GM12878 (cell line): ENCODE measurements around the gene UBXN11. TPM values are rescaled to one million over a fixed set of nuclear protein-coding genes. Genes with fewer than 3 reads are reported as not detected.

Experiments
- ATAC-seq: fragments of 200-7000 bp; cut with Tn5 transposase; 3 replicates; pipeline ENCODE4 v1.9.1; 2020; ENCODE audit warnings: mild to moderate bottlenecking, moderate library complexity
- BruUV-seq: library from RNA; stranded (reverse); fragments of 400-500 nt; replicated peaks from 2 replicates; lab custom pipeline; 2021; lab: Mats Ljungman, UMichigan
- CTCF ChIA-PET: fragments of 300-600 bp; sonication (Branson Sonifier 250); formaldehyde crosslinking; extraction: SDS; loops from one replicate; lab custom pipeline; 2021; ENCODE audit warnings: inconsistent platforms; lab: Yijun Ruan, JAX
- POLR2A ChIA-PET: fragments of 350-600 bp; formaldehyde crosslinking; extraction: SDS; loops from one replicate; lab custom pipeline; 2021; ENCODE audit warnings: inconsistent platforms; lab: Charles Lee
- RAD21 ChIA-PET: fragments of 300-600 bp; sonication (Branson Sonifier 250); formaldehyde crosslinking; loops from one replicate; lab custom pipeline; 2023; ENCODE audit warnings: antibody characterized with exemption; ENCODE audit not compliant: unreplicated experiment; lab: Charles Lee
- SMC1A ChIA-PET: fragments of 300-600 bp; sonication (Branson Sonifier 250); formaldehyde crosslinking; loops from one replicate; lab custom pipeline; 2023; ENCODE audit not compliant: unreplicated experiment, uncharacterized antibody; lab: Charles Lee
- DNase-seq: peaks from one replicate; pipeline ENCODE4 v3.0.0-alpha.2; 2011; ENCODE audit warnings: low read depth, low spot score
- FAIRE-seq: peaks from 3 replicates; lab custom pipeline; 2011; peaks lifted over from hg19 to GRCh38; lab: Jason Lieb, UNC
- H2AFZ ChIP-seq: 2 replicates; pipeline ENCODE4 v1.6.0; 2011; ENCODE audit warnings: low read depth, low read length, control low read depth; ENCODE audit not compliant: control insufficient read depth
- H3K27ac ChIP-seq: 2 replicates; pipeline ENCODE4 v1.5.1; 2011; ENCODE audit warnings: control low read depth; ENCODE audit not compliant: control insufficient read depth, insufficient read depth
- H3K27me3 ChIP-seq, 2 experiments: replicated peaks in 1 of 2; 2 replicates each; pipeline versions ENCODE4 v1.6.0 to v1.6.1; 2011; ENCODE audit warnings: low read length in 1 of 2; ENCODE audit not compliant: control insufficient read depth in 2 of 2, insufficient read depth in 2 of 2
- H3K36me3 ChIP-seq, 2 experiments: 2 replicates each; pipeline ENCODE4 v1.5.1; 2011; ENCODE audit warnings: low read length in 1 of 2; ENCODE audit not compliant: control insufficient read depth in 2 of 2, insufficient read depth in 2 of 2
- H3K4me1 ChIP-seq: 2 replicates; pipeline ENCODE4 v1.6.1; 2011; ENCODE audit warnings: mild to moderate bottlenecking, low read length, moderate library complexity, mixed read lengths; ENCODE audit not compliant: control insufficient read depth, insufficient read depth
- H3K4me2 ChIP-seq: 2 replicates; pipeline ENCODE4 v1.6.0; 2011; ENCODE audit warnings: control low read depth; ENCODE audit not compliant: control insufficient read depth, insufficient read depth
- H3K4me3 ChIP-seq: fragments of 200-600 bp; sonication (generic); 2 replicates; pipeline ENCODE4 v1.5.1; 2016
- H3K79me2 ChIP-seq: 2 replicates; pipeline ENCODE4 v1.6.0; 2011; ENCODE audit warnings: low read length; ENCODE audit not compliant: control insufficient read depth, insufficient read depth
- H3K9ac ChIP-seq: 2 replicates; pipeline ENCODE4 v1.8.0; 2011; ENCODE audit warnings: low read length, control low read depth, mixed read lengths; ENCODE audit not compliant: control insufficient read depth, insufficient read depth
- H3K9me3 ChIP-seq: replicated peaks from 3 replicates; pipeline ENCODE4 v1.5.1; 2011; ENCODE audit warnings: mild to moderate bottlenecking, low read length; ENCODE audit not compliant: control insufficient read depth, insufficient read depth
- H4K20me1 ChIP-seq: 2 replicates; pipeline ENCODE4 v1.6.0; 2011; ENCODE audit not compliant: control insufficient read depth, insufficient read depth
- EGR1 ChIP-seq, 2 experiments: IDR thresholded peaks; 1 replicate in 1 of 2; 2 replicates in 1 of 2; pipeline ENCODE4 v1.6.1; 2011 to 2012; ENCODE audit warnings: low read depth in 2 of 2, low read length in 2 of 2, borderline replicate concordance in 1 of 2, mild to moderate bottlenecking in 1 of 2, moderate library complexity in 1 of 2
- MEF2A ChIP-seq: IDR thresholded peaks from 2 replicates; pipeline ENCODE4 v1.6.1; 2011; ENCODE audit warnings: low read depth, mild to moderate bottlenecking, low read length, moderate library complexity; ENCODE audit not compliant: insufficient read depth
- POLR2AphosphoS2 ChIP-seq: IDR thresholded peaks from 2 replicates; pipeline ENCODE4 v1.6.1; 2011; ENCODE audit warnings: low read depth, mild to moderate bottlenecking, low read length, improper control_type of control experiment, moderate library complexity
- WGBS: methylation state at CpG from one replicate; pipeline ENCODE4 v1.1.6; 2016; ENCODE audit warnings: low lambda C conversion rate; ENCODE audit not compliant: insufficient replicate concordance, insufficient coverage; ENCODE audit errors: missing lambda C conversion rate; 5-methylcytosine and 5-hydroxymethylcytosine counted together
- in situ Hi-C: fragments of 300-500 bp; cut with MboI; formaldehyde crosslinking; loops from 9 replicates; pipeline ENCODE4 v1.14.3; 2018; ENCODE audit warnings: mixed read lengths
- intact Hi-C: fragments of 100-400 bp; cut with micrococcal nuclease; formaldehyde crosslinking; loops from one replicate; pipeline ENCODE4 v1.14.2; 2022; ENCODE audit not compliant: unreplicated experiment
- polyA plus RNA-seq, 11 experiments: library from polyadenylated mRNA; depleted of rRNA in 4 of 11; unstranded in 6 of 11; stranded (reverse) in 5 of 11; fragments of >200 nt; fragmentation: Nextera tagmentation in 4 of 11; fragmentation: Illumina TruSeq in 1 of 11; extraction: Ambion mirVana in 4 of 11; extraction: Trizol in 1 of 11; gene quantifications; 1 replicate in 1 of 11; 2 replicates in 10 of 11; pipeline versions ENCODE4 v1.2.1 to v1.2.3, GENCODE V29; 2011 to 2016; ENCODE audit warnings: inconsistent platforms in 2 of 11, missing spikeins in 2 of 11, low read depth in 1 of 11
- total RNA-seq, 4 experiments: library from RNA; depleted of rRNA in 3 of 4; stranded (reverse); fragments of >200 nt in 3 of 4; fragmentation: Illumina TruSeq in 1 of 4; extraction: Trizol in 1 of 4; gene quantifications; 2 replicates each; pipeline versions ENCODE4 v1.2.1 to v1.2.3, GENCODE V29; 2013 to 2021

UBXN11 gene
- total and polyA plus RNA-seq, 10 of the 15 experiments (the other 5 are each of a cell fraction or from before 2014, with no cell fraction given) = 0.32 to 34.4 (median 9.6) TPM

GRCh38 chr1:26320896-26321295 is 14.5 kb upstream of the UBXN11 start:
- DNase-seq (no peak), FAIRE-seq (no peak), ATAC-seq (peak; percentile 12)
- WGBS = 0% methylated on average over 2 of the region's 2 CpGs
- Histone ChIP-seq H3K4me3 (0 out of 2 replicates have a peak overlapping the region, but pooled peaks have one; percentile 0), H3K36me3 (peaks cover 0 to 3% of the 10 kb centered on the region in 2 experiments; a peak in 1 of 4 replicates), H3K27ac (peak overlapping the region; percentile 4), H2AFZ (no peak overlapping the region), H4K20me1 (no peaks in the 10 kb centered on the region), H3K79me2 (peaks cover 23% of the 10 kb centered on the region), H3K9me3 (no peaks in the 10 kb centered on the region), H3K4me2 (peak overlapping the region; percentile 77), H3K9ac (peak overlapping the region; percentile 29; the same call in 1 of the 2 replicates), H3K4me1 (peaks cover 32% of the 10 kb centered on the region), H3K27me3 (no peaks in the 10 kb centered on the region)
- ChIA-PET CTCF (interaction anchor here (0.6 to 11.6 kb wide), 22 partner anchors 10 to 217 kb away, joined by 3 to 879 read pairs (median 6); partner anchors contain the start of genes CEP85, SH3BGRL3 and UBXN11), RAD21 (interaction anchor here (1.0 to 10.4 kb wide), 9 partner anchors 14 to 176 kb away, joined by 4 to 477 read pairs (median 9); partner anchors contain the start of genes C1orf232, CEP85, SH3BGRL3 and UBXN11), SMC1A (interaction anchor here (0.7 to 14.9 kb wide), 14 partner anchors 10 to 269 kb away, joined by 3 to 474 read pairs (median 6); partner anchors contain the start of genes C1orf232, SH3BGRL3, UBXN11 and ZNF593), POLR2A (interaction anchor here (1.1 to 10.6 kb wide), 3 partner anchors 13 to 42 kb away, joined by 4 to 253 read pairs (median 31); partner anchors contain the start of gene SH3BGRL3)
- BruUV-seq = no TSS peak
- TF ChIP-seq MEF2A (no peak), POLR2AphosphoS2 (0 out of 2 replicates have a peak, but pooled peaks have one; percentile 35), EGR1 (IDR thresholded peaks at IDR 0.05; ENCODE audit: borderline replicate concordance in 1 of 2, low read depth in 2 of 2, low read length in 2 of 2) (peak in 1 of 2 experiments; percentile 17; a peak in 1 of 3 replicates)
- intact Hi-C loops (loop anchor here (1.0 to 5.0 kb wide), 3 partner anchors 36 to 154 kb away; partner anchors contain the start of genes C1orf232 and ZNF593), in situ Hi-C loops (loop anchor here (5.0 kb wide), 2 partner anchors 34 to 149 kb away; partner anchors contain the start of gene ZNF593OS)
